HG03139 (cell line): Measurements from ENCODE around the gene CHRNG.

Experiments
- ATAC-seq: cut with Tn5 transposase; IDR thresholded peaks from one replicate; pipeline ENCODE4 v1.9.1; 2021; ENCODE audit not compliant: unreplicated experiment

Gene CHRNG

GRCh38 chr2:232539298-232540231 is at the start of gene CHRNG:
Gene CHRNG, plus strand, starts transcription at chr2:232539692. Its CDS starts 56 bp downstream, at chr2:232539748.
- no peak for ATAC-seq

GRCh38 chr2:232490221-232491138 is 49.0 kb upstream of the CHRNG start:
- no peak for ATAC-seq

- ATAC-seq = no peak
Measured at GRCh38 chr2:232491139-232491780, 48.2 kb upstream of the CHRNG start.

GRCh38 chr2:232492236-232492848 is 47.1 kb upstream of the CHRNG start:
- no peak for ATAC-seq

GRCh38 chr2:232492963-232493700 is 46.4 kb upstream of the CHRNG start:
- ATAC-seq = no peak

- ATAC-seq = no peak
Measured at GRCh38 chr2:232493701-232494474, 45.6 kb upstream of the CHRNG start.

GRCh38 chr2:232494542-232494941 is 45.0 kb upstream of the CHRNG start:
- ATAC-seq = no peak

- ATAC-seq = no peak
Measured at GRCh38 chr2:232495292-232495691, 44.2 kb upstream of the CHRNG start.

- no peak for ATAC-seq
Measured at GRCh38 chr2:232496501-232497270, 42.8 kb upstream of the CHRNG start.

GRCh38 chr2:232497348-232497747 is 42.1 kb upstream of the CHRNG start:
- no peak for ATAC-seq

GRCh38 chr2:232498452-232498851 is 41.0 kb upstream of the CHRNG start:
- ATAC-seq = no peak

GRCh38 chr2:232501331-232501771 is 38.1 kb upstream of the CHRNG start:
- ATAC-seq = no peak

- no peak for ATAC-seq
Measured at GRCh38 chr2:232501794-232502390, 37.6 kb upstream of the CHRNG start.

GRCh38 chr2:232502511-232502910 is 37.0 kb upstream of the CHRNG start:
- no peak for ATAC-seq

- no peak for ATAC-seq
Measured at GRCh38 chr2:232502911-232503808, 36.3 kb upstream of the CHRNG start.

- no peak for ATAC-seq
Measured at GRCh38 chr2:232503809-232504323, 35.6 kb upstream of the CHRNG start.

GRCh38 chr2:232504438-232504837 is 35.1 kb upstream of the CHRNG start:
- ATAC-seq = no peak
